ENCODE data around the gene MCF2L. TPM values are rescaled to one million over a fixed set of nuclear protein-coding genes. Genes with fewer than 3 reads are reported as not detected.
"Not testable (repeated sequence)": the region's sequence is repeated elsewhere in the genome, so short reads cannot be mapped to it uniquely, and the experiment has no call there.

MCF2L gene
- total RNA-seq, 2 donors from 2014 or later, result 37.4 to 74.8 TPM

- Histone ChIP-seq H3K27me3 (no peaks in the 10 kb centered on the region), H3K4me1 (no peaks in the 10 kb centered on the region), H3K9me3 (no peaks in the 10 kb centered on the region), H3K27ac (no peak overlapping the region), H3K36me3 (replicated peaks in 1 of 2; ENCODE audit: insufficient read depth in 1 of 2, low read depth in 2 of 2) (peaks cover 0 to 22% of the 10 kb centered on the region in 2 donors), H3K4me3 (no peak overlapping the region)
- DNase-seq (no peak), ATAC-seq (no peak)
- intact Hi-C loops (cut with DNase I), result no loop called here
- TF ChIP-seq CTCF (IDR thresholded peaks at IDR 0.05) (no peak), POLR2A (IDR thresholded peaks at IDR 0.05) (no peak)
- WGBS, 2 donors, result 90 to 95% methylated on average over 7 to 38 of the region's 42 CpGs
These were observed 109.2 kb downstream of the MCF2L start for GRCh38 chr13:113077953-113078901.

- ATAC-seq (no peak), DNase-seq (no peak)
- H3K4me1 ChIP-seq, result no peaks in the 10 kb centered on the region
- 82 to 88% methylated on average over 13 to 27 of the region's 27 CpGs for WGBS, 2 donors
- intact Hi-C loops (cut with DNase I), result no loop called here
- no peak overlapping the region for H3K27ac ChIP-seq
- peaks cover 0 to 22% of the 10 kb centered on the region in 2 donors for H3K36me3 ChIP-seq (replicated peaks in 1 of 2; ENCODE audit: insufficient read depth in 1 of 2, low read depth in 2 of 2)
- TF ChIP-seq POLR2A (IDR thresholded peaks at IDR 0.05) (no peak), CTCF (IDR thresholded peaks at IDR 0.05) (no peak)
- H3K27me3 ChIP-seq, result no peaks in the 10 kb centered on the region
- no peaks in the 10 kb centered on the region for H3K9me3 ChIP-seq
- H3K4me3 ChIP-seq, result no peak overlapping the region
These were observed 110.1 kb downstream of the MCF2L start for GRCh38 chr13:113078902-113079780.

- DNase-seq; H3K4me1 ChIP-seq; intact Hi-C loops (cut with DNase I); ATAC-seq; H3K27ac ChIP-seq; H3K27me3 ChIP-seq; H3K9me3 ChIP-seq; H3K4me3 ChIP-seq: not testable (repeated sequence)
- 71 to 73% methylated on average over 9 of the region's 9 CpGs for WGBS, 2 donors
- H3K36me3 ChIP-seq (replicated peaks in 1 of 2; ENCODE audit: insufficient read depth in 1 of 2, low read depth in 2 of 2), result peaks cover 0 to 17% of the 10 kb centered on the region in 2 donors
These were observed 110.7 kb downstream of the MCF2L start for GRCh38 chr13:113079781-113080080.

GRCh38 chr13:113080361-113080831, 111.4 kb downstream of the MCF2L start:
- ATAC-seq, result no peak
- intact Hi-C loops (cut with DNase I), result no loop called here
- no peak for DNase-seq
- H3K4me3 ChIP-seq, result no peak overlapping the region
- H3K27ac ChIP-seq, result no peak overlapping the region
- whole genome bisulfite sequencing, 2 donors, result 79 to 91% methylated on average over 8 to 18 of the region's 18 CpGs
- no peaks in the 10 kb centered on the region for H3K4me1 ChIP-seq
- peaks cover 0 to 13% of the 10 kb centered on the region in 2 donors for H3K36me3 ChIP-seq (replicated peaks in 1 of 2; ENCODE audit: insufficient read depth in 1 of 2, low read depth in 2 of 2)
- TF ChIP-seq POLR2A (IDR thresholded peaks at IDR 0.05), result no peak
- no peak for TF ChIP-seq CTCF (IDR thresholded peaks at IDR 0.05)
- no peaks in the 10 kb centered on the region for H3K27me3 ChIP-seq
- no peaks in the 10 kb centered on the region for H3K9me3 ChIP-seq

- no peak for DNase-seq
- no peaks in the 10 kb centered on the region for H3K4me1 ChIP-seq
- intact Hi-C loops (cut with DNase I), result no loop called here
- no peak overlapping the region for H3K27ac ChIP-seq
- H3K36me3 ChIP-seq (replicated peaks in 1 of 2; ENCODE audit: insufficient read depth in 1 of 2, low read depth in 2 of 2), result peaks cover 0 to 9% of the 10 kb centered on the region in 2 donors
- H3K9me3 ChIP-seq, result no peaks in the 10 kb centered on the region
- WGBS, 2 donors, result 80 to 94% methylated on average over 16 to 17 of the region's 25 CpGs
- no peaks in the 10 kb centered on the region for H3K27me3 ChIP-seq
- no peak overlapping the region for H3K4me3 ChIP-seq
- no peak for TF ChIP-seq POLR2A (IDR thresholded peaks at IDR 0.05)
- no peak for TF ChIP-seq CTCF (IDR thresholded peaks at IDR 0.05)
- ATAC-seq, result no peak
These were observed 112.0 kb downstream of the MCF2L start for GRCh38 chr13:113080901-113081521.

All from body of pancreas (tissue), 4 donors.